G401.6 (cell line): Measurements from ENCODE around the gene ANKRD36B.
"Not testable (repeated sequence)": the region's sequence is repeated elsewhere in the genome, so short reads cannot be mapped to it uniquely, and the experiment has no call there.

Experiments
- FAIRE-seq: peaks from 2 replicates; lab custom pipeline; 2012; peaks lifted over from hg19 to GRCh38; lab: Jason Lieb, UNC

Gene ANKRD36B

DNA sequence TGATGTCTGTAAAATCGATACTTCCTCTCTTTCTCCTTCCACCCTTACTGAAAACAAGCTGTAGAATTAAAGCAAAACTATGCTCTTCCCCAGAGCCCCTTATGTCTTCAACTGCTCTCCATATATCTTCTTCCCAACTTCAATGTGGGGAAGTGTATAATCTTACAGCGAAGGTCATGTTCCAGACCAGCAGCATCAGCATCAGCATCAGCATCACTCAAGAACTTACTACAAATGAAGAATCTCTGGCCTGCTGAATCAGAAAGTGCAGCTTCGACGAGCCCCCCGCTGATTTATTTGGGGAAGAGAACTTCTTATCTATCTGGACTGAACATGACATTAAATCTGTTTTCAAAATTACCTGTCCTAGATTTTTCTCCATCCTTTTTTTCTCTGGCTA, 40.6 kb downstream of the ANKRD36B start:
- not testable (repeated sequence) for FAIRE-seq

DNA sequence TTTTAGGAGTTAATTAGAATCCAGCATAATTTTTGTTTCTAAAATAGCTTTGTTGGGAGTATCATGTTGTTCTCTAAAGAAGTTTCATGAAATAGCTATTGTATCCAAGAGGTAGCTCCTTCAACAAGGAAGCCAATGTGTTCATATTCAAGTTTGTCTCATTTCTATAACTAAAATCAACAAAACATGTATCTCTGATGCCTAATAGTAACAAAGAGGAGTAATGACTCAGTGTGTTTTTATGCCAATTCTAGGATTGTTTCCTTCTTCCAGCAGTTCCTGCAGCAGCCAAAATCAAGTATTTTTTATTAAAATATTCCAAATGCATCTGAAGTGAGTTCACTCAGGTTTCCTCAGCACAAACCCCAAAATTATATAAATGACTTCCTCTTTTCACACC, 41.1 kb downstream of the ANKRD36B start:
- FAIRE-seq = not testable (repeated sequence)

DNA sequence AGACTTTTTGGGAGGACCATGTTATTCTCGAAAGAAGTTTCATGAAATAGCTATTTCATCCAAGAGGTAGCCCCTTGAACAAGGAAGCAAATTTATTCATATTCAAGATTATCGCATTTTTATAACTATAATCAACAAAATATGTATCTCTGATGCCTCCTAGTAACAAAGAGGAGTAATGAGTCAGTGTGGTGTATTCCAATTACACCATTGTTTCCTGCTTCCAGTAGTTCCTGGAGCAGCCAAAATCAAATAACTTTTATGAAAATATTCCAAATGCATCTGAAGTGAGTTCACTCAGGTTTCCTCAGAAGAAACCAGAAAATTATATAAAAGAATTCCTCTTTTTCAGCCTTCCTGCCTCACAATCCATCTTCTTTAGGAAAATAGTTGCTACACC, 43.0 kb downstream of the ANKRD36B start:
- FAIRE-seq = no peak

DNA sequence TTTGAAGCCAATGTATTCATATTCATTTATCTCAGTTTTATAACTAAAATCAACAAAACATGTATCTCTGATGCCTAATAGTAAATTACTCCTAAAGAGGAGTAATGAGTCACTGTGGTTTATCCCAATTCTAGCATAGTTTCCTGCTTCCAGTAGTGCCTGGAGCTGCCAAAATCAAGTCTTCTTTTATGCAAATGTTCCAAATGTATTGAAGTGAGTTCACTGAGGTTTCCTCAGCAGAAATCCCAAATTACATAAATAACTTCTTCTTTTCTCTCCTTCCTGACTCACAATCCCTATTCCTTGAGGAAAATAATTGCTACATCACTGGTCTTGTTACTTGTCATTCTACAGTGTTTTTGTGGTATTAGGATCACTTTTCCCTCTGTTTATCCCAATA, 44.8 kb downstream of the ANKRD36B start:
- not testable (repeated sequence) for FAIRE-seq

DNA sequence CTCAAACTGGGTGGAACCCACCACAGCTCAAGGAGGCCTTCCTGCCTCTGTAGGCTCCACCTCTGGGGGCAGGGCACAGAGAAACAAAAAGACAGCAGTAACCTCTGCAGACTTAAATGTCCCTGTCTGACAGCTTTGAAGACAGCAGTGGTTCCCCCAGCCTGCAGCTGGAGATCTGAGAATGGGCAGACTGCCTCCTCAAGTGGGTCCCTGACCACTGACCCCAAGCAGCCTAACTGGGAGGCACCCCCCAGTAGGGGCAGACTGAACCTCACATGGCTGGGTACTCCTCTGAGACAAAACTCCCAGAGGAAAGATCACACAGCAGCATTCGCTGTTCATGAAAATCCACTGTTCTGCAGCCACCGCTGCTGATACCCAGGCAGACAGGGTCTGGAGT, 63.8 kb downstream of the ANKRD36B start:
- FAIRE-seq = not testable (repeated sequence)

DNA sequence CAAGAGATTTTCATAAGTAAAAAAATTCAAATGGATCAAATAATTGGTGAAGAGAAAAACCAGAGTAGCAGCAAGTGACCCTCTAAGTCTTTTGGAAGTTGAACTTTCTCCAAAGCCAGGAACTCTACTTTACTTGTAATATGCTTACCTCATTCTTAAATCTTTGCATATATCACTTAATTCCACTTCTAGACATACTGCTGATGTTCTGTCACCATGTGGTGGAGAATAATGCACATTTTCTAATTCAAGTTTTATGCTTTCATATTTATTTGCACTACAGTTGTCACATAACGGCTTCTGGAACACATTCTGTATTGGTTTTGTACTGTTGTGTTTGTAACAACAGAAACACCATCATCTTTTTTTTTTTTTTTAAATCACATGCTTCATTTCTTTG, 65.9 kb downstream of the ANKRD36B start:
- FAIRE-seq = not testable (repeated sequence)

DNA sequence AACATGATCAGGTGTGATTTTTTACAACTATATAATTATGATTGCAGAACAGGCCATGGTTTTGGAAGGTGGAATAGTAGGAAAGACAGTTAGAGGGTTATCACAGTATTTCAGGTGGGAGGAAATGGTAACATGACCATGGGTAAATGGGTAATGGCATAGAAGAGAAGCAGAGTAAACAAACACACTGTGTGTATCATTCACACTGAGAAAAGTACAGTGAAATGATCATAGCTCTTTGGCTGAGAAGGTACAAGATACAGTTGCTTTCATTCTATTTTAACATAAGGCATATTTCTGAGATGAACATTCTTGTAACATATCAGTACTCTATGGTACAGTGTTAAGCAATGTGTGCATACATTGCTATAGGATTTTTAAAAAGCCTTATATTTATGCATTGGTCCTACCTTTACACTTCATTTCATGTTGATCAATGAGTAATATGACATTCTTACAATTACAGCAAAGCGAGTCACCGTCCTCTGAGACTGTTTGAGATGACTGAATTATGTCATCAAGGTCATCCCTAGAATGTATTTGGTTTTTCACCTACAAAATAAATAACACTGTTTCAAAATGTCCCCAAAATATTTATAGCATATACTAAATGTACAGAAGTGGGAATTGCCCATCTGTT, 66.6 kb downstream of the ANKRD36B start:
- FAIRE-seq = not testable (repeated sequence)

DNA sequence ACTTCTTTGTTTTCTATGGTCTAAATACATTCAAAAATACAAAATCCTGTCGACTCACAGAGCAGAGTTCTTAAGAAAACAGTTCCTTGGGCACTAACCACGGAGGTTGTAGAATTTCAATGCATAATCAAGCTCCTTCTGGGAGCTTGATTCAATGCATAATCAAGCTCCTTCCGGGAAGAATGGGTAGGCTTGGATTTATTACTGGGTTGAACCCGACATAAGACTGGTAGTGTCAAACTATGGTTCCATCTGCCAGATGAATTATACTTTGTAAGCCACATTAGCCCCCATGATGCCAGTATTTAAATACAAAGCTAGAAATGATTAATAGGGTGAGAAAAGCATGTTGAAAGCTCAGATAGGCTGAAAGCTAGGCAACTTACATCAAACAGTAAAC, 94.0 kb downstream of the ANKRD36B start:
- FAIRE-seq = not testable (repeated sequence)

DNA sequence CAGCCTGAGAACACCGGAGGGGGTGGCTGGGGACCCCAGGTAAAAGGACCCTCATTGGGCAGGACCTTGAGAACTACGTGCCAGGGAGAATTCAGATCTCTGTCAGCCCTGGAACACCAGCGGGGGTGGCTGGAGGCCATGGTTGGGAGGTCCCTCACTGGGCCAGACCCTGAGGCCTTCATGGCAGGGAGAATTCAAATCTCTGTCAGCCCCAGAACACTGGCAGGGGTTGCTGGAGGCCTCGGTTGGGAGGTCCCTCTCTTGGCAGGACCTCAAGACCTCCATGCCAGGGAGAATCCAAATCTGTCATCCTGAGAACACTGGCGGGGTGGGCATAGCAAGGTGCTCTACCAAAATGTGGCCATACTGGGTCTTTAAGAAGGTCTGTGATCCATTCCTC, 99.5 kb downstream of the ANKRD36B start:
- FAIRE-seq = not testable (repeated sequence)
